OCI-LY1 (cell line): Measurements from ENCODE around the gene MYO1A.

Experiments used
- H2AFZ ChIP-seq: fragments of 200-600 bp; sonication (generic), shearing (Covaris generic); 2 replicates; pipeline ENCODE4 v1.6.0; 2014; ENCODE audit warnings: antibody characterized with exemption, mild to moderate bottlenecking, low read length
- H3F3A ChIP-seq: fragments of 200-600 bp; sonication (generic), shearing (Covaris generic); 2 replicates; pipeline ENCODE4 v1.6.0; 2014; ENCODE audit warnings: mild to moderate bottlenecking, antibody characterized with exemption, low read length, moderate library complexity; ENCODE audit not compliant: insufficient read depth
- H3K27ac ChIP-seq: fragments of 200-600 bp; sonication (generic); 2 replicates; pipeline ENCODE4 v1.5.1; 2014; ENCODE audit warnings: low read length, mixed run types, mild to moderate bottlenecking, low read depth; ENCODE audit not compliant: poor library complexity, severe bottlenecking
- H3K27me3 ChIP-seq: fragments of 200-600 bp; sonication (generic); 2 replicates; pipeline ENCODE4 v1.6.0; 2014; ENCODE audit warnings: antibody characterized with exemption, mild to moderate bottlenecking, low read length, moderate library complexity; ENCODE audit not compliant: insufficient read depth
- H3K36me3 ChIP-seq: fragments of 200-600 bp; sonication (generic); 2 replicates; pipeline ENCODE4 v1.6.1; 2014; ENCODE audit warnings: mild to moderate bottlenecking, antibody characterized with exemption, low read length, moderate library complexity, mixed read lengths; ENCODE audit not compliant: insufficient read depth
- H3K4me1 ChIP-seq: fragments of 200-600 bp; sonication (generic); 2 replicates; pipeline ENCODE4 v1.5.1; 2014; ENCODE audit warnings: mild to moderate bottlenecking, low read length, moderate library complexity; ENCODE audit not compliant: insufficient read depth, severe bottlenecking
- H3K4me2 ChIP-seq: fragments of 200-600 bp; sonication (generic), shearing (Covaris generic); 2 replicates; pipeline ENCODE4 v1.6.1; 2014; ENCODE audit warnings: low read length
- H3K4me3 ChIP-seq: fragments of 200-600 bp; sonication (generic); 2 replicates; pipeline ENCODE4 v1.5.1; 2014; ENCODE audit warnings: low read length, low read depth, mild to moderate bottlenecking, mixed read lengths; ENCODE audit not compliant: poor library complexity, severe bottlenecking
- H3K79me2 ChIP-seq: fragments of 200-600 bp; shearing (Covaris generic); 2 replicates; pipeline ENCODE4 v1.6.1; 2016; ENCODE audit warnings: mixed run types, low read length, mixed read lengths; ENCODE audit not compliant: insufficient read depth
- H3K9ac ChIP-seq: fragments of 200-600 bp; sonication (generic), shearing (Covaris generic); 2 replicates; pipeline ENCODE4 v1.6.1; 2014; ENCODE audit warnings: mild to moderate bottlenecking, low read length, mixed read lengths
- H3K9me2 ChIP-seq: fragments of 200-600 bp; sonication (generic), shearing (Covaris generic); 2 replicates; pipeline ENCODE4 v1.6.1; 2014; ENCODE audit warnings: low read depth, mild to moderate bottlenecking, low read length, mixed read lengths
- H3K9me3 ChIP-seq: fragments of 200-600 bp; shearing (Covaris generic); 2 replicates; pipeline ENCODE4 v1.6.1; 2014; ENCODE audit warnings: low read length, mixed read lengths
- H4K20me1 ChIP-seq: fragments of 200-600 bp; sonication (generic), shearing (Covaris generic); 2 replicates; pipeline ENCODE4 v1.6.0; 2016; ENCODE audit warnings: mild to moderate bottlenecking, low read length; ENCODE audit not compliant: insufficient read depth
- CTCF ChIP-seq: fragments of 200-600 bp; sonication (generic), shearing (Covaris generic); IDR thresholded peaks from 2 replicates; pipeline ENCODE4 v1.5.1; 2017; ENCODE audit warnings: mild to moderate bottlenecking, antibody characterized with exemption, low read length, moderate library complexity, mixed read lengths
- EZH2 ChIP-seq: fragments of 200-600 bp; sonication (generic), shearing (Covaris generic); IDR thresholded peaks from 2 replicates; pipeline ENCODE4 v1.8.0; 2017; ENCODE audit warnings: borderline replicate concordance, mixed run types, mild to moderate bottlenecking, antibody characterized with exemption, low read length, moderate library complexity, mixed read lengths

MYO1A gene

GRCh38 chr12:57046947-57047890 is 2.7 kb downstream of the MYO1A start:
- no peaks in the 10 kb centered on the region for H3K27me3 ChIP-seq
- H3K79me2 ChIP-seq = no peaks in the 10 kb centered on the region
- H3K9me3 ChIP-seq = no peaks in the 10 kb centered on the region
- H3K4me3 ChIP-seq = no peak overlapping the region
- no peaks in the 10 kb centered on the region for H3K9me2 ChIP-seq
- no peaks in the 10 kb centered on the region for H4K20me1 ChIP-seq
- no peaks in the 10 kb centered on the region for H3F3A ChIP-seq
- H3K4me1 ChIP-seq = no peaks in the 10 kb centered on the region
- no peaks in the 10 kb centered on the region for H3K36me3 ChIP-seq
- H3K27ac ChIP-seq = no peak overlapping the region
- no peak overlapping the region for H3K4me2 ChIP-seq
- H2AFZ ChIP-seq = no peak overlapping the region
- no peak overlapping the region for H3K9ac ChIP-seq
- TF ChIP-seq CTCF = no peak
- no peak for TF ChIP-seq EZH2

- Histone ChIP-seq H3K9me3 (no peaks in the 10 kb centered on the region), H3K4me2 (no peak overlapping the region), H3K27me3 (no peaks in the 10 kb centered on the region), H3K4me3 (no peak overlapping the region), H3F3A (no peaks in the 10 kb centered on the region), H3K36me3 (no peaks in the 10 kb centered on the region), H3K9me2 (no peaks in the 10 kb centered on the region), H3K9ac (no peak overlapping the region), H4K20me1 (no peaks in the 10 kb centered on the region), H3K4me1 (no peaks in the 10 kb centered on the region), H3K79me2 (no peaks in the 10 kb centered on the region), H2AFZ (no peak overlapping the region), H3K27ac (no peak overlapping the region)
- TF ChIP-seq EZH2 (no peak), CTCF (no peak)
Measured at GRCh38 chr12:57046086-57046791, 3.7 kb downstream of the MYO1A start.

GRCh38 chr12:57044889-57045288 is 5.0 kb downstream of the MYO1A start:
- TF ChIP-seq CTCF (no peak), EZH2 (no peak)
- no peak overlapping the region for H3K9ac ChIP-seq

More at GRCh38 chr12:57044889-57045288, 5.0 kb downstream of the MYO1A start:
- Histone ChIP-seq H3K9me3 (no peaks in the 10 kb centered on the region), H3K27me3 (no peaks in the 10 kb centered on the region), H3K9me2 (no peaks in the 10 kb centered on the region), H3K4me1 (no peaks in the 10 kb centered on the region), H4K20me1 (no peaks in the 10 kb centered on the region), H3K4me2 (no peak overlapping the region), H3K79me2 (no peaks in the 10 kb centered on the region), H2AFZ (no peak overlapping the region), H3K27ac (no peak overlapping the region), H3K36me3 (no peaks in the 10 kb centered on the region), H3F3A (no peaks in the 10 kb centered on the region), H3K4me3 (no peak overlapping the region)
